K562 (cell line): Measurements from ENCODE around the gene COLQ. TPM values are rescaled to one million over a fixed set of nuclear protein-coding genes. Genes with fewer than 3 reads are reported as not detected.
A peak's percentile ranks its signal among the peaks of the same experiment; 100 is the strongest.

Experiments used
- CC2D1A ChIP-seq: fragments of 450-650 bp; IDR thresholded peaks from 2 replicates; pipeline ENCODE4 v1.6.1; 2017; ENCODE audit warnings: mild to moderate bottlenecking
- CCAR2 ChIP-seq: fragments of 200-400 bp; formaldehyde crosslinking; IDR thresholded peaks from 2 replicates; pipeline ENCODE4 v1.6.1; 2017; ENCODE audit warnings: mild to moderate bottlenecking, low read depth, low read length
- EZH2 ChIP-seq: IDR thresholded peaks from 2 replicates; pipeline ENCODE4 v1.6.1; 2012; ENCODE audit warnings: low read depth, mild to moderate bottlenecking, inconsistent platforms, low read length, borderline replicate concordance
- KDM4B ChIP-seq, 2 experiments: fragments of 450-650 bp in 1 of 2; sonication (generic) in 1 of 2; IDR thresholded peaks; 2 replicates each; pipeline ENCODE4 v1.6.1; 2016 to 2017; ENCODE audit warnings: borderline replicate concordance in 2 of 2, antibody characterized with exemption in 1 of 2, low read depth in 1 of 2, mild to moderate bottlenecking in 1 of 2
- KLF10 ChIP-seq: fragments of 250-450 bp; sonication (Bioruptor Pico); IDR thresholded peaks from 2 replicates; pipeline ENCODE4 v1.6.1; 2021; ENCODE audit warnings: matching md5 sums
- L3MBTL2 ChIP-seq: fragments of 450-650 bp; IDR thresholded peaks from 2 replicates; pipeline ENCODE4 v1.6.1; 2016; ENCODE audit warnings: mild to moderate bottlenecking, moderate library complexity
- MIER1 ChIP-seq: fragments of 450-650 bp; IDR thresholded peaks from 2 replicates; pipeline ENCODE4 v1.6.1; 2016; ENCODE audit warnings: antibody characterized with exemption, mild to moderate bottlenecking, low read depth
- PHTF2 ChIP-seq: fragments of 250-450 bp; sonication (Bioruptor Pico); IDR thresholded peaks from 2 replicates; pipeline ENCODE4 v1.5.0; 2021; ENCODE audit warnings: mild to moderate bottlenecking
- RBM14 ChIP-seq: fragments of 200-400 bp; formaldehyde crosslinking; IDR thresholded peaks from 2 replicates; pipeline ENCODE4 v1.6.1; 2018; ENCODE audit warnings: low read depth, mild to moderate bottlenecking, low read length, moderate library complexity, borderline replicate concordance; ENCODE audit not compliant: insufficient read depth
- SIN3B ChIP-seq: fragments of 450-650 bp; IDR thresholded peaks from 2 replicates; pipeline ENCODE4 v1.6.1; 2017; ENCODE audit warnings: low read depth, mild to moderate bottlenecking, moderate library complexity
- SRF ChIP-seq, 2 experiments: fragments of 250-450, 450-650 bp in 1 of 2; sonication (Bioruptor Pico) in 1 of 2; sonication (generic) in 1 of 2; formaldehyde crosslinking; IDR thresholded peaks; 2 replicates each; pipeline versions ENCODE4 v1.5.0 to v1.5.1; 2020 to 2022; ENCODE audit warnings: mild to moderate bottlenecking in 1 of 2, missing genetic modification reagents in 1 of 2
- STAT6 ChIP-seq: sonication (generic); formaldehyde crosslinking; IDR thresholded peaks from 2 replicates; pipeline ENCODE4 v1.8.1; 2023; ENCODE audit warnings: mild to moderate bottlenecking, missing genetic modification reagents
- ZHX1 ChIP-seq: fragments of 150-350 bp; conservative IDR thresholded peaks from 2 replicates; pipeline ENCODE4 v1.6.1; 2014; ENCODE audit warnings: low read length
- ZKSCAN1 ChIP-seq: fragments of 150-350 bp; IDR thresholded peaks from 2 replicates; pipeline ENCODE4 v1.6.1; 2016; ENCODE audit warnings: low read depth, low read length
- ZNF707 ChIP-seq: fragments of 250-450 bp; sonication (Bioruptor Pico); conservative IDR thresholded peaks from 2 replicates; pipeline ENCODE4 v1.8.0; 2022; ENCODE audit warnings: inconsistent platforms, mild to moderate bottlenecking, moderate library complexity
- polyA plus RNA-seq, 8 experiments: library from polyadenylated mRNA; depleted of rRNA in 4 of 8; stranded (reverse) in 5 of 8; unstranded in 3 of 8; fragments of >200 nt; fragmentation: Nextera tagmentation in 2 of 8; fragmentation: Illumina TruSeq in 1 of 8; extraction: Ambion mirVana in 2 of 8; extraction: Trizol in 1 of 8; gene quantifications; 2 replicates each; pipeline versions ENCODE4 v1.2.1 to v1.2.3, GENCODE V29; 2011 to 2014; ENCODE audit warnings: inconsistent platforms in 1 of 8, missing spikeins in 1 of 8
- total RNA-seq, 7 experiments: library from RNA; depleted of rRNA in 6 of 7; stranded (reverse); fragments of >200 nt in 6 of 7; fragmentation: Illumina TruSeq in 2 of 7; extraction: Trizol in 2 of 7; gene quantifications; 2 replicates each; pipeline versions ENCODE4 v1.2.1 to v1.2.3, GENCODE V29; 2011 to 2021; ENCODE audit warnings: low replicate concordance in 1 of 7
- TF ChIP-seq, protein P1 (sequence below): fragments of 450-650 bp; IDR thresholded peaks from one replicate; pipeline ENCODE4 v1.6.1; 2018; ENCODE audit warnings: mild to moderate bottlenecking, moderate library complexity; ENCODE audit not compliant: partially characterized antibody
- TF ChIP-seq, protein P2 (sequence below): fragments of 450-650 bp; IDR thresholded peaks from 2 replicates; pipeline ENCODE4 v1.7.1; 2018; ENCODE audit warnings: mild to moderate bottlenecking, low read depth; ENCODE audit not compliant: partially characterized antibody

COLQ gene
- total and polyA plus RNA-seq, 9 of the 15 experiments (the other 6 are each of a cell fraction or from before 2014, with no cell fraction given): 0.04 to 0.36 (median 0.27) TPM; not detected in 4

DNA sequence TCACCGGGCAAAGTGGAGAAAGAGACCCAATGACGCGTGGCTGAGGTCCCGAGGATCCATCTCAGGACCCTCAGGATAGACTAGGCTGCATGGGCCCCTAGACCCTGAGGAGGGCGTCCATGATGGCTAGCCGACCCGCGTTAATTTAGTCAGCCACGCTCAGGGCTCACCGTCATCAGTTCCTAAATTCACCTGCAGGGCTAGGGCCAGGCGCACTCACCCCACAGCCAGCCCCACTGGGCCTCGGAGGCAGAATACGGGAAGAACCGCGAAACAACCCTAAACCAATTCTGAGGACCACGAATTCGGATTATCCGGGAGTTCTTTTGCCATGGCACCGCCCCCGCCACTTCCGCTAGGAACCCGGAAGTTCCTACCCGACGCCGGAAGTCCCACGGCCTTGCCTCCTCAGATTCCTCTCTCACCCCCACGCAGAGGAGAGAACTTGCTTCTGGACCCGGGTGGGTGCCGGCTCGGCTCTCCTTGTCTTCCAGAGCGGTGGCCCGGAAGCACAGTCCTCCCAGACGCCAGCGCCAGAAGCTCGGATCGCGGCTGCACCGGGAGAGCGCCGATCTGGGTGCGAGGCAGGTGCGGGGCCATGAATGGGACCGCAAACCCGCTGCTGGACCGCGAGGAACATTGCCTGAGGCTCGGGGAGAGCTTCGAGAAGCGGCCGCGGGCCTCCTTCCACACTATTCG lies 94.2 kb downstream of the COLQ start, which contains the start of the genes EAF1 and METTL6 (continued):
- TF ChIP-seq, protein P1, sequence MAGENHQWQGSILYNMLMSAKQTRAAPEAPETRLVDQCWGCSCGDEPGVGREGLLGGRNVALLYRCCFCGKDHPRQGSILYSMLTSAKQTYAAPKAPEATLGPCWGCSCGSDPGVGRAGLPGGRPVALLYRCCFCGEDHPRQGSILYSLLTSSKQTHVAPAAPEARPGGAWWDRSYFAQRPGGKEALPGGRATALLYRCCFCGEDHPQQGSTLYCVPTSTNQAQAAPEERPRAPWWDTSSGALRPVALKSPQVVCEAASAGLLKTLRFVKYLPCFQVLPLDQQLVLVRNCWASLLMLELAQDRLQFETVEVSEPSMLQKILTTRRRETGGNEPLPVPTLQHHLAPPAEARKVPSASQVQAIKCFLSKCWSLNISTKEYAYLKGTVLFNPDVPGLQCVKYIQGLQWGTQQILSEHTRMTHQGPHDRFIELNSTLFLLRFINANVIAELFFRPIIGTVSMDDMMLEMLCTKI: no peak
- TF ChIP-seq CC2D1A (peak; percentile 49; the same call in 1 of the 2 replicates), ZNF707 (CRISPR knock-in tag) (no peak), KLF10 (CRISPR knock-in tag) (no peak), ZKSCAN1 (no peak), MIER1 (peak; percentile 17; the same call in 1 of the 2 replicates), KDM4B (IDR thresholded peaks at IDR 0.05; ENCODE audit: borderline replicate concordance in 2 of 2, low read depth in 1 of 2) (peak in 1 of 2 experiments; percentile 95; a peak in 1 of 4 replicates), SRF (CRISPR knock-in tag; IDR thresholded peaks at IDR 0.05) (no peak; a peak in 1 of 4 replicates), ZHX1 (no peak), RBM14 (no peak), CCAR2 (no peak), PHTF2 (CRISPR knock-in tag) (no peak), STAT6 (CRISPR knock-in tag) (peak; percentile 56; the same call in 1 of the 2 replicates), L3MBTL2 (peak; percentile 52; the same call in 1 of the 2 replicates), SIN3B (peak; percentile 86), EZH2 (no peak)
- TF ChIP-seq, protein P2, sequence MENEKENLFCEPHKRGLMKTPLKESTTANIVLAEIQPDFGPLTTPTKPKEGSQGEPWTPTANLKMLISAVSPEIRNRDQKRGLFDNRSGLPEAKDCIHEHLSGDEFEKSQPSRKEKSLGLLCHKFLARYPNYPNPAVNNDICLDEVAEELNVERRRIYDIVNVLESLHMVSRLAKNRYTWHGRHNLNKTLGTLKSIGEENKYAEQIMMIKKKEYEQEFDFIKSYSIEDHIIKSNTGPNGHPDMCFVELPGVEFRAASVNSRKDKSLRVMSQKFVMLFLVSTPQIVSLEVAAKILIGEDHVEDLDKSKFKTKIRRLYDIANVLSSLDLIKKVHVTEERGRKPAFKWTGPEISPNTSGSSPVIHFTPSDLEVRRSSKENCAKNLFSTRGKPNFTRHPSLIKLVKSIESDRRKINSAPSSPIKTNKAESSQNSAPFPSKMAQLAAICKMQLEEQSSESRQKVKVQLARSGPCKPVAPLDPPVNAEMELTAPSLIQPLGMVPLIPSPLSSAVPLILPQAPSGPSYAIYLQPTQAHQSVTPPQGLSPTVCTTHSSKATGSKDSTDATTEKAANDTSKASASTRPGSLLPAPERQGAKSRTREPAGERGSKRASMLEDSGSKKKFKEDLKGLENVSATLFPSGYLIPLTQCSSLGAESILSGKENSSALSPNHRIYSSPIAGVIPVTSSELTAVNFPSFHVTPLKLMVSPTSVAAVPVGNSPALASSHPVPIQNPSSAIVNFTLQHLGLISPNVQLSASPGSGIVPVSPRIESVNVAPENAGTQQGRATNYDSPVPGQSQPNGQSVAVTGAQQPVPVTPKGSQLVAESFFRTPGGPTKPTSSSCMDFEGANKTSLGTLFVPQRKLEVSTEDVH: peak; percentile 98
